GM18498 (cell line): ENCODE measurements around the gene GPC4.

Source experiments
- ATAC-seq: cut with Tn5 transposase; IDR thresholded peaks from one replicate; pipeline ENCODE4 v1.9.1; 2021; ENCODE audit warnings: mild to moderate bottlenecking, moderate library complexity; ENCODE audit not compliant: unreplicated experiment

GPC4 gene

GRCh38 chrX:133412246-133412645, 3.0 kb downstream of the GPC4 start:
- no peak for ATAC-seq

GRCh38 chrX:133410550-133410949, 4.7 kb downstream of the GPC4 start:
- ATAC-seq = no peak

- ATAC-seq = no peak
Observed at GRCh38 chrX:133405498-133406185, 9.6 kb downstream of the GPC4 start.

- ATAC-seq = no peak
Observed at GRCh38 chrX:133403984-133404383, 11.3 kb downstream of the GPC4 start.

- ATAC-seq = no peak
Observed at GRCh38 chrX:133402830-133403625, 12.3 kb downstream of the GPC4 start.

GRCh38 chrX:133402042-133402453, 13.2 kb downstream of the GPC4 start:
- ATAC-seq = peak; percentile 46

GRCh38 chrX:133401536-133401935, 13.8 kb downstream of the GPC4 start:
- no peak for ATAC-seq

- no peak for ATAC-seq
Observed at GRCh38 chrX:133399411-133399810, 15.9 kb downstream of the GPC4 start.

- ATAC-seq = no peak
Observed at GRCh38 chrX:133394765-133395164, 20.5 kb downstream of the GPC4 start.

GRCh38 chrX:133392671-133393070, 22.6 kb downstream of the GPC4 start:
- ATAC-seq = no peak

GRCh38 chrX:133391111-133391510, 24.2 kb downstream of the GPC4 start:
- ATAC-seq = no peak

- no peak for ATAC-seq
Observed at GRCh38 chrX:133390676-133391075, 24.6 kb downstream of the GPC4 start.

- ATAC-seq = no peak
Observed at GRCh38 chrX:133389975-133390374, 25.3 kb downstream of the GPC4 start.

- ATAC-seq = no peak
Observed at GRCh38 chrX:133384454-133384853, 30.8 kb downstream of the GPC4 start.

- ATAC-seq = peak; percentile 68
Observed at GRCh38 chrX:133380711-133381619, 34.3 kb downstream of the GPC4 start.

GRCh38 chrX:133376422-133376821, 38.9 kb downstream of the GPC4 start:
- no peak for ATAC-seq

GRCh38 chrX:133375615-133376340, 39.5 kb downstream of the GPC4 start:
- ATAC-seq = no peak

- no peak for ATAC-seq
Observed at GRCh38 chrX:133374874-133375387, 40.4 kb downstream of the GPC4 start.

- ATAC-seq = peak; percentile 44
Observed at GRCh38 chrX:133373386-133374079, 41.8 kb downstream of the GPC4 start.
